Fibroblast of villous mesenchyme (primary cell): ENCODE measurements around the gene AMPD1. TPM values are rescaled to one million over a fixed set of nuclear protein-coding genes. Genes with fewer than 3 reads are reported as not detected.

Experiments used
- DNase-seq: peaks from one replicate; pipeline ENCODE4 v3.0.0-alpha.2; 2010; ENCODE audit warnings: low read depth
- H3K4me3 ChIP-seq: 2 replicates; pipeline ENCODE4 v1.5.1; 2011; ENCODE audit warnings: low read depth, mild to moderate bottlenecking, low read length
- total RNA-seq: library from RNA; depleted of rRNA; stranded (reverse); fragments of >200 nt; gene quantifications from 2 replicates; pipeline ENCODE4 v1.2.3, GENCODE V29; 2012
- TF ChIP-seq, protein P1 (sequence below): IDR thresholded peaks from 2 replicates; pipeline ENCODE4 v1.5.1; 2012; ENCODE audit warnings: low read depth, mild to moderate bottlenecking, low read length; ENCODE audit not compliant: insufficient read depth

Gene AMPD1
- not detected in 2 replicates for total RNA-seq

- DNase-seq: peak; percentile 19
- TF ChIP-seq, protein P1, sequence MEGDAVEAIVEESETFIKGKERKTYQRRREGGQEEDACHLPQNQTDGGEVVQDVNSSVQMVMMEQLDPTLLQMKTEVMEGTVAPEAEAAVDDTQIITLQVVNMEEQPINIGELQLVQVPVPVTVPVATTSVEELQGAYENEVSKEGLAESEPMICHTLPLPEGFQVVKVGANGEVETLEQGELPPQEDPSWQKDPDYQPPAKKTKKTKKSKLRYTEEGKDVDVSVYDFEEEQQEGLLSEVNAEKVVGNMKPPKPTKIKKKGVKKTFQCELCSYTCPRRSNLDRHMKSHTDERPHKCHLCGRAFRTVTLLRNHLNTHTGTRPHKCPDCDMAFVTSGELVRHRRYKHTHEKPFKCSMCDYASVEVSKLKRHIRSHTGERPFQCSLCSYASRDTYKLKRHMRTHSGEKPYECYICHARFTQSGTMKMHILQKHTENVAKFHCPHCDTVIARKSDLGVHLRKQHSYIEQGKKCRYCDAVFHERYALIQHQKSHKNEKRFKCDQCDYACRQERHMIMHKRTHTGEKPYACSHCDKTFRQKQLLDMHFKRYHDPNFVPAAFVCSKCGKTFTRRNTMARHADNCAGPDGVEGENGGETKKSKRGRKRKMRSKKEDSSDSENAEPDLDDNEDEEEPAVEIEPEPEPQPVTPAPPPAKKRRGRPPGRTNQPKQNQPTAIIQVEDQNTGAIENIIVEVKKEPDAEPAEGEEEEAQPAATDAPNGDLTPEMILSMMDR: no peak
- no peak within 1 kb of the TSS for H3K4me3 ChIP-seq
Observed at GRCh38 chr1:114695430-114696058, at the start of gene AMPD1. TSS of gene AMPD1 (minus strand) at chr1:114695546. CDS start at chr1:114695471, 75 bp downstream.

DNA sequence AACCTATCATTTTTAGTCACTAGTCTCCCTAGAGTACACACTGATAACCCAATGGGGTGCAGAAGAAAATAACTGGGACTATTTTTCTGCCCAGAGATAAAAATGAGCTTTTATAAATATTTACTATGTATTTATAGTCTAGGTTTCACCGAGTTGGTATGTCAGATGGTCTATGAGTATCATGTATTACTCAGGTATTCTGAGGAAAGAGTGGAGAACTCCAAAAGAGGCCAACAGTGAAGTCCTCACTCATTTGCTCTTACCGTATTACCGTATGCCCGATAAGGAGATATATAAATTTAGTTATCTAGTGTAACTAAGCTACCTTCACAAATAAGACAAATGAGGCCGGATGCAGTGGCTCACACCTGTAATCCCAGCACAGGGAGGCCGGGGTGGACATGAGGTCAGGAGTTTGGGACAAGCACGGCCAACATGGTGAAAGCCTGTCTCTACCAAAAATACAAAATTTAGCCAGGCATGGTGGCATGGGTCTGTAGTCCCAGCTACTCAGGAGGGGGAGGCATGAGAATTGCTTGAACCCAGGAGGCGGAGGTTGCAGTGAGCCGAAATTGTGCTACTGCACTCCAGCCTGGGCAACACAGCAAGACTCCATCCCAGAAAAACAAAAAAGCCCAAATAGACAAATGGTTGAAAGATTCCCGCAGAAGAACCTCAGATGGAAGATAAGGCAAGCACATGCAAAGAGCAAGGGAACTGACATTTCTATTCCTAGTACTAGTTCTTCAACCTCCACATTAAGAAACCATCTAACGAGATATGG lies 46.8 kb upstream of the AMPD1 start:
- DNase-seq: no peak
- H3K4me3 ChIP-seq: no peak overlapping the region
- TF ChIP-seq, protein P1: no peak

- H3K4me3 ChIP-seq: no peak overlapping the region
- TF ChIP-seq, protein P1: no peak
- DNase-seq: no peak
Observed at GRCh38 chr1:114740331-114740730, 45.0 kb upstream of the AMPD1 start.

GRCh38 chr1:114737314-114737849 lies 42.0 kb upstream of the AMPD1 start:
- no peak for DNase-seq
- TF ChIP-seq, protein P1: no peak
- H3K4me3 ChIP-seq: no peak overlapping the region

GRCh38 chr1:114735479-114735878 lies 40.1 kb upstream of the AMPD1 start:
- TF ChIP-seq, protein P1: no peak
- no peak overlapping the region for H3K4me3 ChIP-seq
- no peak for DNase-seq

GRCh38 chr1:114729782-114730181 lies 34.4 kb upstream of the AMPD1 start:
- no peak overlapping the region for H3K4me3 ChIP-seq
- no peak for DNase-seq
- TF ChIP-seq, protein P1: no peak
